Ramos (cell line): Measurements from ENCODE around the gene GABARAP.

Experiments used
- in situ Hi-C: fragments of 300-500 bp; cut with MboI; formaldehyde crosslinking; loops from one replicate; pipeline ENCODE4 v1.14.3; 2022; ENCODE audit warnings: low sequenced_read_pairs; ENCODE audit not compliant: unreplicated experiment

GABARAP gene

GRCh38 chr17:7225711-7226331, 16.4 kb downstream of the GABARAP start:
- in situ Hi-C loops = loop anchor here (25.0 kb wide), 1 partner anchor 611 kb away; the partner anchor contains the start of gene KDM6B

DNA sequence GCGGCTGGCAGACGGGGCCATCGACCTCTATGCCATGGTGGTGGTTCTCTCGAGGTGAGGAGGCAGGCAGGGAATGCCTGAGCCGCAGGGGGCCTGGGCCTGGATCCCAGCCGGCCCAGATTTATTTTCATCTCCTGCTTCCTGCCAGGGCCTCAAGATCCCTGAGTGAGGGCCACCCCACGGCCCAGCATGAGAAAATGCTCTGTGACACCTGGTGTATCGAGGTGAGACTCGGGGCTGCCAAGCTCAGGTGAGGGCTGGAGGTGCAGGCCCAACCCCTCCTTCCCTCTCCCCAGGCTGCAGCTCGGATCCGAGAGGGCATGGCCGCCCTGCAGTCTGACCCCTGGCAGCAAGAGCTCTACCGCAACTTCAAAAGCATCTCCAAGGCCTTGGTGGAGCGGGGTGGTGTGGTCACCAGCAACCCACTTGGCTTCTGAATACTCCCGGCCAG, 17.6 kb downstream of the GABARAP start:
- in situ Hi-C loops = loop anchor here (25.0 kb wide), 1 partner anchor 613 kb away; the partner anchor contains the start of gene KDM6B

GRCh38 chr17:7224110-7224509, 18.1 kb downstream of the GABARAP start:
- in situ Hi-C loops = no loop called here

- in situ Hi-C loops = no loop called here
Observed at GRCh38 chr17:7223375-7223774, 18.9 kb downstream of the GABARAP start.

- in situ Hi-C loops = no loop called here
Observed at GRCh38 chr17:7222972-7223292, 19.3 kb downstream of the GABARAP start.

DNA sequence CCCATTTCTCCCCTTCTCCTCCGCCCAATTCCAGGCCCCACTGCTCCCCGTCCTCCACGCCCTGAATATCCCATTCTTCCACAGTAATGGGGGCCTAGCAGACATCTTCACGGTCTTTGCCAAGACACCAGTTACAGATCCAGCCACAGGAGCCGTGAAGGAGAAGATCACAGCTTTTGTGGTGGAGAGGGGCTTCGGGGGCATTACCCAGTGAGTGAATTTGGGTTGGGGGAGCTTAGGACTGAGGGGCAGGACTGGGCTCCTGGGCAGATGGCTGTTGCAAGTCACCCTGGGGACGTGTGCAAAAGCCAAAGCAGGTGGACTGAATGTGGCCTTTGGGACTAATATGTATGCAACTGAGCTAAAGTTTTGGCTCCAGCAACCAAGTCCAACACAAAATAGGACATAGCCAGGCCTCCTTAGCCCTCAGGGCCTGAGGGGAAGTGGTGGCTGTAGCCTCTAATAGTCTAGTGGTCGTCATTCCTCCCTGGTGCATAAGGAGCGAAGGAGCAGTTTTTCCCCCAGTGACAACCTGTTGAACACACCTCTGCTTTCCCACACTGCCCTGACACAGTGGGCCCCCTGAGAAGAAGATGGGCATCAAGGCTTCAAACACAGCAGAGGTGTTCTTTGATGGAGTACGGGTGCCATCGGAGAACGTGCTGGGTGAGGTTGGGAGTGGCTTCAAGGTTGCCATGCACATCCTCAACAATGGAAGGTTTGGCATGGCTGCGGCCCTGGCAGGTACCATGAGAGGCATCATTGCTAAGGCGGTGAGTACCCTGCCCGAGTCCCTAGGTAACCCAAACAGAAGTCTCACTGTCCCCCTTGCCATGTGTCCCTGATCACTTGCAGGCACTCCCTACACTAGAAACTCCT, 19.9 kb downstream of the GABARAP start:
- in situ Hi-C loops = no loop called here

DNA sequence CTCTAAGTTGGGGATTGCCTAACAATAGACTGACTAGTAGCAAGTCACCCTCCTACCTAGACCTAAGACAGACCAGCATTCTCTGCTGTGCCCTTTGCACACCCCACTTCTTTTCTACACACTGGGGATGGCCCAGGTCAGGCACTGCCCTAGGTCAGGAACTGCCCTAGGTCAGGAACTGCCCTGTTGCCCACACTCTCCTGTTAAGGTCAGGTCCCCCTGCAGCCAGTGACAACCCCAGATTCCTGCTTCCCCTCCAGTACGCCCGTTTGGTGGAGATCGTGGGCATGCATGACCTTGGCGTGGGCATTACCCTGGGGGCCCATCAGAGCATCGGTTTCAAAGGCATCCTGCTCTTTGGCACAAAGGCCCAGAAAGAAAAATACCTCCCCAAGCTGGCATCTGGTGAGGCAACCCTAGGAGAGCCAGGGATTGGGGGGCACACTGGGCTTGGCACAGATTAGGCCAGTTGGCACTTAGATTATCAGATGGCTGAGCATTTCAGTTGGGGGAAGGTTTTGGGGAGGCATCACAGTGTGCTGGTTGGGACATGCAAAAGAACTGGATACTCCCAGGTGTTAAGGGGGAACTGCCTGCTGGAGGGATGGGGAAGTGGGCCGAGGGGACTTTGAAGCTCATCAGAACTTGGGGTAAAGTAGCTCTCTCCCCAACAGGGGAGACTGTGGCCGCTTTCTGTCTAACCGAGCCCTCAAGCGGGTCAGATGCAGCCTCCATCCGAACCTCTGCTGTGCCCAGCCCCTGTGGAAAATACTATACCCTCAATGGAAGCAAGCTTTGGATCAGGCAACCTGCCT, 20.8 kb downstream of the GABARAP start:
- in situ Hi-C loops = no loop called here

- in situ Hi-C loops = no loop called here
Observed at GRCh38 chr17:7220593-7221277, 21.5 kb downstream of the GABARAP start.

- in situ Hi-C loops = no loop called here
Observed at GRCh38 chr17:7219812-7220592, 22.2 kb downstream of the GABARAP start, which contains the start of the genes ACADVL and DLG4. TSS of gene ACADVL (plus strand) at chr17:7219938. CDS start at chr17:7219985, 47 bp downstream. TSS of gene DLG4 (minus strand) at chr17:7219836.

GRCh38 chr17:7219229-7219811, 22.9 kb downstream of the GABARAP start:
- in situ Hi-C loops = no loop called here

DNA sequence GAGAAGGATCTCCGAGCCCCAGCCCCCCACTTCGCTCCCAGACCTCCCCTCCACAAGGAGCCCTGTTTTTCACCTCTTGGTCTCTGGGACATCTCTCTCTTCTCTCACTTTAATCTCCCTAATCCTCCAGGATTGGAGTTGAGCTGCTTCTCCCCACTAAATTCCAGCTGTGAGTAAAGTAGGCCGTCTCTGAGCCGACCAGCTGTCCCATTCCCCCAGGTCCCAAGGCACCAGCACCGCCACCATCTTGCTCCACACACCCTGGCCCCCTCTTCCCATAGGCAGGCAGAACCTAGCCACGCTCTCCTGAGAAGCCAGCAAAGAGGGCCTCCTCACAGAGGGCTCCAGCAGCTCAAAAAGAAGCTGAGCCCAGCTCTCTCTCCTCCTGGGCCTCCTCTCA, 23.5 kb downstream of the GABARAP start:
- in situ Hi-C loops = no loop called here

DNA sequence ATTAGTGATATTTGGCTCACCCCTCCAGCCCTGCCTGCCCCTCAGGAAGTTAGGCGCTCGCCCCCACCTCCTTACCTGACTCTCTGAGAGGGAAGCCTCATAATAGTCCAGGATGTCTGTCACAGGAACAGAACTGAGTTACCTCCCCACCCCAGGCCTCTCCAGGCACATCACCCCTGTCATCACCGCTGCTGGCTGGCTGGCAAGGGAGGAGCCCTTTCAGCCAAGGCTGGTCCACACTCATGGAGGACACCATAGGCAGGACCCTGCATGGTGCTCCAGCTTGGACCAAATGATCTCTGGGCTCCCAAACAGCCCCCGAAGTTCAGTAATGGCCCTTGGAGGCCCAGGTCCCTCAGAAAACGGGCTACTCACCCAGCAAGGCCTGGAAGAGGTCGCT, 24.1 kb downstream of the GABARAP start:
- in situ Hi-C loops = no loop called here

- in situ Hi-C loops = no loop called here
Observed at GRCh38 chr17:7217113-7217987, 24.9 kb downstream of the GABARAP start.

DNA sequence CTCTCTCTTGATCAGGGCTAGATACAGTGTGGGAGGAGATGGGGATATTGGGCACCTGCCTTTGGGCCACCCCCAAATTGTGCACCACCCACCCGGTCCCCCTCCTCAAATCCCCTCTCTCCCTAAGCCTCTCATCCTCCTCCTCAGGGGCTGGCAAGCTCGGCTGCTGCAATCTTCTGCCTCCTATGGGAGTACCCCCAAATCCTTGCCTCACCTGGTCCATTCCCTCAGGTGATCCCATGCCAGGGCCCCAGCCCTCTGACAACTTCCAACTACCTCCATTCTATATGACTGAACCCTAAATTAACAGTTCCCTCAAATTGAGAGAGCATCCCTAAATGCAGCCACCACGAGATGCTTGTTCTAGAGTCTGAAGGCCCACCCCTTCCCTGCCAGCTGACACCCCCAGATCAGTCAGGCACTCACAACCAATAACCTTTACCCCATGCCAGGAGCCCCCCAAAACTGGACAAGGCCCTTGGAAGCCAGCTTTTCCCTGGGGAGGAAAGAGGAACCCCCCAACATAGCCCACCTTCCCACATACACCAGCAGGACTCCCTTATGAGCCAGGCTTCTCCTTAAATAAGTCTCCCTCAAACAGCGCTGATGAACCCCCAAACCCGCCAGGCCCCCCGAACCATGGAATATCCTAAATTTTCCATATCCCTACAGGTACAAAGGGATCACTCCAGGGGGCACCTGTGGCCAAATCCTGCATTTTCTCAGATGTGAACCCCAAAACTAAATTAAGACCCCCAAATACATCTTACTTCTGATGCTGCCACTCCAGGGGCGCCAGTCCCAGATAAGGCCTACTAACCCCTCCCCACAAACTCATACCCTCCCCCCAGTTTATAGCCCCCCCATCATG, 25.8 kb downstream of the GABARAP start:
- in situ Hi-C loops = no loop called here

DNA sequence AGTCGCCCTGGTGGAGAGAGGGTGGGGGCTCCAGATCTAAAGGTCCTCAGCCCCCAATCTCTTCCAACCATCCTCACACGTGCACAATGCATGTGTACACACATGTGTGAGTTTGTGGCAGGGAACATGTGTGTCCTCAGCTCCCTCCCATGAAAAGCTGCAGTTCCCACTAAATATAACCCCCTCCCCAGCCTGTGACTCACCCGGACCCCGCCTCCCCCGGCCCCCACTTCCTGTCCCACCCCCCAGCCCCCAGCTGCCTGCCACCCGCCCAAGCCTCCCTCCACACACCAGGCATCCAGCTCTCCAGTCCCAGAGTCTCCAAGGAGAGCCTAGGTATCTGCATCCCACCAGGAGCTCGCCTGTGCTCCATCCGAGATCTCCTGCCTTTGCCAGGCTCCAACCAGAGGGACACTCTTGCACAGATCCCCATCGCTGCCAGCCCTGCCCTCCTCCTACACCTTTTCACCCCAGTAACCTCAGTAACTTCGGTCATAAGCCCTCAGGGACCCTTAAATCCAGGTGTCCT, 26.5 kb downstream of the GABARAP start:
- in situ Hi-C loops = no loop called here

- in situ Hi-C loops = no loop called here
Observed at GRCh38 chr17:7215136-7215638, 27.1 kb downstream of the GABARAP start.
